K562 (cell line): ENCODE results near the gene MYRFL. TPM values are rescaled to one million over a fixed set of nuclear protein-coding genes. Genes with fewer than 3 reads are reported as not detected.
A peak's percentile ranks its signal among the peaks of the same experiment; 100 is the strongest.
"Not testable (repeated sequence)": the region's sequence is repeated elsewhere in the genome, so short reads cannot be mapped to it uniquely, and the experiment has no call there.

Experiments used
- ATAC-seq: fragments of 200-7000 bp; cut with Tn5 transposase; 3 replicates; pipeline ENCODE4 v1.9.1; 2020; ENCODE audit warnings: moderate library complexity
- BruUV-seq: library from RNA; stranded (reverse); fragments of 400-500 nt; replicated peaks from 2 replicates; lab custom pipeline; 2021; lab: Mats Ljungman, UMichigan
- CTCF ChIA-PET: fragments of 300-600 bp; formaldehyde crosslinking; extraction: SDS; loops from one replicate; lab custom pipeline; 2021; ENCODE audit warnings: low intra/inter-chr PET ratio; lab: Yijun Ruan, JAX
- POLR2A ChIA-PET: fragments of 300-600, 350-650 bp; sonication (Branson Sonifier 250); formaldehyde crosslinking; extraction: SDS; loops from one replicate; lab custom pipeline; 2021; ENCODE audit warnings: antibody characterized with exemption, inconsistent platforms; lab: Yijun Ruan, JAX
- DNase-seq, 4 experiments: peaks; one replicate each; pipeline versions ENCODE4 v3.0.0 to v3.0.0-alpha.2; 2011 to 2018; ENCODE audit warnings: low spot score in 3 of 4, mixed read lengths in 3 of 4; ENCODE audit errors: extremely low read depth in 1 of 4
- FAIRE-seq: peaks from 2 replicates; lab custom pipeline; 2011; peaks lifted over from hg19 to GRCh38; lab: Jason Lieb, UNC
- H2AFZ ChIP-seq: 2 replicates; pipeline ENCODE4 v1.6.0; 2011; ENCODE audit warnings: low read depth, low read length, control low read depth, inconsistent platforms
- H3K27ac ChIP-seq: fragments of 200-600 bp; 3 replicates; pipeline ENCODE4 v1.8.0; 2011; ENCODE audit warnings: low read depth, mild to moderate bottlenecking, control low read depth, inconsistent platforms, low read length, moderate library complexity, mixed read lengths; ENCODE audit errors: extremely low read depth
- H3K27me3 ChIP-seq, 2 experiments: fragments of 300-600 bp in 1 of 2; 2 replicates in 1 of 2; 3 replicates in 1 of 2; pipeline versions ENCODE4 v1.6.0 to v1.8.0; 2011; ENCODE audit warnings: inconsistent platforms in 2 of 2, low read length in 2 of 2, mild to moderate bottlenecking in 1 of 2, mixed read lengths in 1 of 2, moderate library complexity in 1 of 2; ENCODE audit not compliant: control insufficient read depth in 2 of 2, insufficient read depth in 2 of 2
- H3K36me3 ChIP-seq: fragments of 300-600 bp; 3 replicates; pipeline ENCODE4 v1.8.0; 2011; ENCODE audit warnings: mild to moderate bottlenecking, low read length, inconsistent platforms; ENCODE audit not compliant: control insufficient read depth, insufficient read depth
- H3K4me1 ChIP-seq, 2 experiments: fragments of 200-600 bp in 1 of 2; replicated peaks in 1 of 2; 2 replicates in 1 of 2; 3 replicates in 1 of 2; pipeline versions ENCODE4 v1.5.1 to v1.8.0; 2011; ENCODE audit warnings: inconsistent platforms in 2 of 2, low read length in 2 of 2, mild to moderate bottlenecking in 1 of 2, mixed read lengths in 1 of 2, moderate library complexity in 1 of 2; ENCODE audit not compliant: control insufficient read depth in 2 of 2, insufficient read depth in 2 of 2
- H3K4me2 ChIP-seq: 2 replicates; pipeline ENCODE4 v1.6.1; 2011; ENCODE audit warnings: low read length, control low read depth, inconsistent platforms, mixed read lengths; ENCODE audit not compliant: insufficient read depth
- H3K4me3 ChIP-seq: fragments of 200-600 bp; sonication (generic), shearing (Covaris generic); 2 replicates; pipeline ENCODE4 v1.5.1; 2016; ENCODE audit warnings: control low read depth, inconsistent platforms
- H3K79me2 ChIP-seq: fragments of 200-600 bp; 3 replicates; pipeline ENCODE4 v1.8.0; 2011; ENCODE audit warnings: low read length, inconsistent platforms; ENCODE audit not compliant: control insufficient read depth, insufficient read depth
- H3K9ac ChIP-seq, 2 experiments: 2 replicates each; pipeline versions ENCODE4 v1.6.0 to v1.6.1; 2011; ENCODE audit warnings: low read depth in 2 of 2, low read length in 2 of 2, control low read depth in 1 of 2, inconsistent platforms in 1 of 2, mild to moderate bottlenecking in 1 of 2, mixed read lengths in 1 of 2; ENCODE audit not compliant: insufficient read depth in 1 of 2
- H3K9me1 ChIP-seq: one replicate; pipeline ENCODE4 v1.6.0; 2011; ENCODE audit warnings: inconsistent platforms, mild to moderate bottlenecking, low read length, moderate library complexity; ENCODE audit not compliant: control insufficient read depth, insufficient read depth
- H3K9me3 ChIP-seq: replicated peaks from 2 replicates; pipeline ENCODE4 v1.5.1; 2011; ENCODE audit warnings: low read depth, low read length, inconsistent platforms; ENCODE audit not compliant: control insufficient read depth, insufficient read depth
- H4K20me1 ChIP-seq: replicated peaks from 2 replicates; pipeline ENCODE4 v1.6.1; 2011; ENCODE audit warnings: low read length, inconsistent platforms, mixed read lengths; ENCODE audit not compliant: control insufficient read depth, insufficient read depth
- RBM25 ChIP-seq: fragments of 200-400 bp; formaldehyde crosslinking; IDR thresholded peaks from 2 replicates; pipeline ENCODE4 v1.6.1; 2018; ENCODE audit warnings: low read length, low read depth, moderate library complexity; ENCODE audit not compliant: severe bottlenecking
- SRF ChIP-seq, 2 experiments: fragments of 250-450, 450-650 bp in 1 of 2; sonication (Bioruptor Pico) in 1 of 2; sonication (generic) in 1 of 2; formaldehyde crosslinking; IDR thresholded peaks; 2 replicates each; pipeline versions ENCODE4 v1.5.0 to v1.5.1; 2020 to 2022; ENCODE audit warnings: mild to moderate bottlenecking in 1 of 2, missing genetic modification reagents in 1 of 2
- ZNF146 ChIP-seq: IDR thresholded peaks from one replicate; pipeline ENCODE4 v1.6.1; 2018; ENCODE audit warnings: missing compliant biosample characterization; ENCODE audit not compliant: unreplicated experiment
- WGBS: fragments of 100-300 bp; shearing (Covaris generic); methylation state at CpG from one replicate; pipeline ENCODE4 v1.1.6; 2016; ENCODE audit warnings: low coverage, mixed read lengths; ENCODE audit not compliant: insufficient coverage; ENCODE audit errors: missing lambda C conversion rate; 5-methylcytosine and 5-hydroxymethylcytosine counted together
- in situ Hi-C: fragments of 300-500 bp; cut with MboI; formaldehyde crosslinking; loops from 4 replicates; pipeline ENCODE4 v1.15.0; 2018; ENCODE audit warnings: inconsistent platforms, mixed read lengths
- intact Hi-C: fragments of 100-400 bp; cut with micrococcal nuclease; formaldehyde crosslinking; loops from 2 replicates; pipeline ENCODE4 v1.14.2; 2022
- polyA plus RNA-seq, 8 experiments: library from polyadenylated mRNA; depleted of rRNA in 4 of 8; stranded (reverse) in 5 of 8; unstranded in 3 of 8; fragments of >200 nt; fragmentation: Nextera tagmentation in 2 of 8; fragmentation: Illumina TruSeq in 1 of 8; extraction: Ambion mirVana in 2 of 8; extraction: Trizol in 1 of 8; gene quantifications; 2 replicates each; pipeline versions ENCODE4 v1.2.1 to v1.2.3, GENCODE V29; 2011 to 2014; ENCODE audit warnings: inconsistent platforms in 1 of 8, missing spikeins in 1 of 8
- total RNA-seq, 7 experiments: library from RNA; depleted of rRNA in 6 of 7; stranded (reverse); fragments of >200 nt in 6 of 7; fragmentation: Illumina TruSeq in 2 of 7; extraction: Trizol in 2 of 7; gene quantifications; 2 replicates each; pipeline versions ENCODE4 v1.2.1 to v1.2.3, GENCODE V29; 2011 to 2021; ENCODE audit warnings: low replicate concordance in 1 of 7

MYRFL gene
- total and polyA plus RNA-seq, 9 of the 15 experiments (the other 6 are each of a cell fraction or from before 2014, with no cell fraction given), result not detected

GRCh38 chr12:69807101-69807897 lies 17.7 kb upstream of the MYRFL start:
- not testable (repeated sequence) for H2AFZ ChIP-seq

GRCh38 chr12:69810870-69811498 lies 14.0 kb upstream of the MYRFL start:
- Histone ChIP-seq H3K79me2 (no peaks in the 10 kb centered on the region), H3K9ac (no peak overlapping the region), H3K4me1 (no peaks in the 10 kb centered on the region), H3K36me3 (no peaks in the 10 kb centered on the region), H3K27ac (no peak overlapping the region), H3K27me3 (no peaks in the 10 kb centered on the region), H3K9me1 (no peaks in the 10 kb centered on the region), H3K4me3 (no peak overlapping the region), H4K20me1 (no peaks in the 10 kb centered on the region), H3K4me2 (no peak overlapping the region), H2AFZ (no peak overlapping the region), H3K9me3 (no peaks in the 10 kb centered on the region)
- ATAC-seq (no peak), DNase-seq (no peak), FAIRE-seq (no peak)
- WGBS, result 5% methylated on average over 4 of the region's 4 CpGs
- no TSS peak for BruUV-seq
- intact Hi-C loops, result no loop called here
- TF ChIP-seq RBM25 (peak; percentile 33), ZNF146 (CRISPR knock-in tag) (peak; percentile 79), SRF (CRISPR knock-in tag; IDR thresholded peaks at IDR 0.05) (no peak)
- ChIA-PET CTCF (no interaction called here), POLR2A (interaction anchor here (2.0 kb wide), 1 partner anchor 16 kb away, joined by 5 read pairs; no protein-coding TSS in a partner anchor)
- in situ Hi-C loops, result no loop called here

More at GRCh38 chr12:69807101-69807897, 17.7 kb upstream of the MYRFL start:
- FAIRE-seq, H3K4me1 ChIP-seq, H3K9ac ChIP-seq, H3K36me3 ChIP-seq, H3K9me1 ChIP-seq, H3K79me2 ChIP-seq, POLR2A ChIA-PET, H3K4me3 ChIP-seq, intact Hi-C loops, H3K27ac ChIP-seq, H4K20me1 ChIP-seq, DNase-seq, CTCF ChIA-PET, H3K27me3 ChIP-seq, BruUV-seq, H3K4me2 ChIP-seq, H3K9me3 ChIP-seq, in situ Hi-C loops, ATAC-seq: not testable (repeated sequence)
- 57% methylated on average over 18 of the region's 62 CpGs for WGBS
